ENCODE data around the gene RBBP4. TPM values are rescaled to one million over a fixed set of nuclear protein-coding genes. Genes with fewer than 3 reads are reported as not detected.
"Not testable (repeated sequence)": the region's sequence is repeated elsewhere in the genome, so short reads cannot be mapped to it uniquely, and the experiment has no call there.

RBBP4 gene
- total RNA-seq, 1 donor from 2014 or later: 241 TPM

DNA sequence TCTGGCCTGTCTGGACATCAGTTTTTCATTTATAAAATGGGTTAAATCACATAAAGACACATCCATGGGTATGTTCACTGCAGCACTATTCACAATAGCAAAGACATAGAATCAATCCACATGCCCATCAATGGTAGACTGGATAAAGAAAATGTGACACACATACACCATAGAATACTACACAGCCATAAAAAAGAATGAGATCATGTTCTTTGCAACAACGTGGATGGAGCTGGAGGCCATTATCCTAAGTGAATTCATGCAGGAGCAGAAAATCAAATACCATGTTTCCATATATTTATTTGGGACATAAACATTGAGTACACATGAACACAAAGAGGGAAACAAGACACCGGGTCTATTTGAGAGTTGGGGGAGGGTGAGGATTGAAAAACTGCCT is 28.8 kb upstream of the RBBP4 start:
- Mint-ChIP-seq H3K27ac (no peak overlapping the region), H3K9me3 (no peaks in the 10 kb centered on the region), H3K4me1 (peaks cover 18% of the 10 kb centered on the region), H3K4me3 (no peak overlapping the region), H3K36me3 (ENCODE audit: low read depth) (peaks cover 43% of the 10 kb centered on the region), H3K27me3 (no peaks in the 10 kb centered on the region)
- no peak for DNase-seq
- no peak for TF ChIP-seq CTCF (IDR thresholded peaks at IDR 0.05)
- CTCF ChIA-PET: no interaction called here
- POLR2A ChIA-PET: no interaction called here
- intact Hi-C loops (cut with micrococcal nuclease): no loop called here
- ATAC-seq (ENCODE audit: low read depth): no peak

- POLR2A ChIA-PET: interaction anchor here (0.9 kb wide), 1 partner anchor 26 kb away, joined by 3 read pairs; no protein-coding TSS in a partner anchor
- no peaks in the 10 kb centered on the region for H3K27me3 Mint-ChIP-seq
- no peaks in the 10 kb centered on the region for H3K9me3 Mint-ChIP-seq
- no peak overlapping the region for H3K4me3 Mint-ChIP-seq
- ATAC-seq (ENCODE audit: low read depth) (no peak), DNase-seq (no peak)
- peaks cover 49% of the 10 kb centered on the region for H3K36me3 Mint-ChIP-seq (ENCODE audit: low read depth)
- peak overlapping the region; percentile 57 for H3K27ac Mint-ChIP-seq
- TF ChIP-seq CTCF (IDR thresholded peaks at IDR 0.05): no peak
- CTCF ChIA-PET: no interaction called here
- intact Hi-C loops (cut with micrococcal nuclease): no loop called here
- peaks cover 25% of the 10 kb centered on the region for H3K4me1 Mint-ChIP-seq
These were observed 28.0 kb upstream of the RBBP4 start for GRCh38 chr1:32622806-32623681.

DNA sequence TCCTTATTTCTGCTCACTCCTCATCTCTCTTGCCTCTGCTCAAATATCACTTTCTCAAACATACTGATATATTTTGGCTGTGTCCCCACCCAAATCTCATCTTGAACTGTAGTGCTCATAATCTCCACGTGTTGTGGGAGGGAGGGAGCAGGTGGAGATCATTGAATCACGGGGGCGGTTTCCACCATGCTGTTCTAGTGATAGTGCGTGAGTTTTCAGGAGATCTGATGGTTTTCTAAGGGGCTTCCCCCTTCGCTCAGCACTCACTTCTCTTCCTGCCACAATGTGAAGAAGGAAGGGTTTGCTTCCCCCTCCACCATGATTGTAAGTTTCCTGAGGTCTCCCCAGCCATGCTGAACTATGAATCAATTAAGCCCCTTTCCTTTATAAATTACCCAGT is 27.2 kb upstream of the RBBP4 start:
- CTCF ChIA-PET: no interaction called here
- Mint-ChIP-seq H3K4me1 (peaks cover 25% of the 10 kb centered on the region), H3K9me3 (no peaks in the 10 kb centered on the region), H3K27me3 (no peaks in the 10 kb centered on the region), H3K36me3 (ENCODE audit: low read depth) (peaks cover 46% of the 10 kb centered on the region), H3K4me3 (no peak overlapping the region), H3K27ac (peak overlapping the region; percentile 57)
- intact Hi-C loops (cut with micrococcal nuclease): no loop called here
- POLR2A ChIA-PET: interaction anchor here (0.9 kb wide), 1 partner anchor 26 kb away, joined by 3 read pairs; no protein-coding TSS in a partner anchor
- TF ChIP-seq CTCF (IDR thresholded peaks at IDR 0.05): no peak
- ATAC-seq (ENCODE audit: low read depth) (peak; percentile 45), DNase-seq (no peak)

DNA sequence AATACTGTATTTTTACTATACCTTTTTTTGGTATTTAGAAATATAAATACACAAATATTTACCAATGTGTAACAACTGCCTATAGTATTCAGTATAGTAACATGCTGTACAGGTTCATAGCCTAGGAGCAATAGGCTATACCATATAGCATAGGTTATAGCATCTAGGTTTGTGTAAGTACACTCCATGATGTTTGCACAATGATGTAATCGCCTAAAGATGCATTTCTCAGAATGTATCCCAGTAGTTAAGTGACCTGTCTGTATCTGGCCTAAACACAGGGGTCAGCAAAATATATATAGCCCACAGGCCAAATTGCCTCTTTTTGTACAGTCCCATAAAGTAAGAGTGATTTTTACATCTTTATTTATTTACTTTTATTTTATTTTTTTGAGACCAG is 24.8 kb upstream of the RBBP4 start:
- Mint-ChIP-seq H3K36me3 (ENCODE audit: low read depth) (peaks cover 51% of the 10 kb centered on the region), H3K4me3 (no peak overlapping the region), H3K4me1 (peaks cover 25% of the 10 kb centered on the region), H3K27ac (no peak overlapping the region), H3K27me3 (no peaks in the 10 kb centered on the region), H3K9me3 (no peaks in the 10 kb centered on the region)
- intact Hi-C loops (cut with micrococcal nuclease): no loop called here
- no peak for TF ChIP-seq CTCF (IDR thresholded peaks at IDR 0.05)
- DNase-seq (no peak), ATAC-seq (ENCODE audit: low read depth) (no peak)
- POLR2A ChIA-PET: no interaction called here
- CTCF ChIA-PET: no interaction called here

DNA sequence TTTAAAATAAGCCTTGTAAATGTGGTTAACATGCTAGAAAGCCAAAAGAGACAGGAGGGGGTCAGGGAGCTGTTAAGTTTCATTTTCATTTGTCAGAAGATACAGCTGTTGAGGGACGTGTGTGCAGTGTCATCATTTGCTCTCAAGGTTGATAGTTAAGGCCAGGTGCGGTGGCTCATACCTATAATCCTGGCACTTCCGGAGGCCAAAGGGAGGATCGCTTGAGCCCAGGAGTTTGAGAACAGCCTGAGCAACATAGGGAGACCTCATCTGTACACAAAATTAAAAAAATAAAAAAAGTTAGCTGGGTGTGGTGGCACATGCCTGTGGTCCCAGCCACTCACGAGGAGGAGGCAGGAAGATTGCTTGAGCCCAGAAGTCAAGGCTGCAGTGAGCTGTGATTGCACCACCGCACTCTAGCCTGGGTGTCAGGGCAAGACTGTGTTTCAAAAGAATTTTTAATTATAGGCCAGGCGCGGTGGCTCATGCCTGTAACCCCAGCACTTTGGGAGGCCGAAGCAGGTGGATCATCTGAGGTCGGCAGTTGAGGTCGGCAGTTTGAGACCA is 23.3 kb upstream of the RBBP4 start:
- CTCF ChIA-PET: no interaction called here
- no peaks in the 10 kb centered on the region for H3K27me3 Mint-ChIP-seq
- intact Hi-C loops (cut with micrococcal nuclease): no loop called here
- ATAC-seq (ENCODE audit: low read depth) (peak; percentile 56), DNase-seq (no peak)
- H3K4me1 Mint-ChIP-seq: peaks cover 25% of the 10 kb centered on the region
- TF ChIP-seq CTCF (IDR thresholded peaks at IDR 0.05): no peak
- H3K36me3 Mint-ChIP-seq (ENCODE audit: low read depth): peaks cover 51% of the 10 kb centered on the region
- peak overlapping the region; percentile 70 for H3K27ac Mint-ChIP-seq
- POLR2A ChIA-PET: interaction anchor here (1.3 kb wide), 1 partner anchor 23 kb away, joined by 7 read pairs; the partner anchor contains the start of gene RBBP4
- H3K9me3 Mint-ChIP-seq: no peaks in the 10 kb centered on the region
- H3K4me3 Mint-ChIP-seq: no peak overlapping the region

- H3K27me3 Mint-ChIP-seq; H3K9me3 Mint-ChIP-seq; CTCF ChIA-PET; ATAC-seq (ENCODE audit: low read depth); DNase-seq; intact Hi-C loops (cut with micrococcal nuclease); H3K27ac Mint-ChIP-seq; H3K4me3 Mint-ChIP-seq: not testable (repeated sequence)
- Mint-ChIP-seq H3K36me3 (ENCODE audit: low read depth) (peaks cover 60% of the 10 kb centered on the region), H3K4me1 (peaks cover 12% of the 10 kb centered on the region)
- POLR2A ChIA-PET: interaction anchor here (0.6 kb wide), 1 partner anchor 28 kb away, joined by 3 read pairs; no protein-coding TSS in a partner anchor
These were observed 20.8 kb upstream of the RBBP4 start for GRCh38 chr1:32630173-32630572.

Measured in activated B cell treated with CpG ODN at 0.5 μM for 24 hours (primary cell).